Measurements from ENCODE around the gene MRPS18A.

The MRPS18A gene

GRCh38 chr6:43687437-43688347 lies at the start of gene MRPS18A:
Gene MRPS18A (minus strand): TSS chr6:43687791. CDS start chr6:43687779, 12 bp downstream.
- TF ChIP-seq FOXM1 (IDR thresholded peaks at IDR 0.05; ENCODE audit: borderline replicate concordance) (no peak), CTBP1 (IDR thresholded peaks at IDR 0.05; ENCODE audit: borderline replicate concordance) (no peak), ARNT (IDR thresholded peaks at IDR 0.05) (no peak), BHLHE40 (IDR thresholded peaks at IDR 0.05; ENCODE audit: borderline replicate concordance) (no peak), PKNOX1 (IDR thresholded peaks at IDR 0.05) (peak; percentile 89), HDGF (IDR thresholded peaks at IDR 0.05; ENCODE audit: borderline replicate concordance) (no peak), ELF4 (IDR thresholded peaks at IDR 0.05) (peak; percentile 43; the same call in 1 of the 2 replicates), L3MBTL2 (conservative IDR thresholded peaks at IDR 0.05) (peak; percentile 34; the same call in 1 of the 2 replicates), NFRKB (IDR thresholded peaks at IDR 0.05) (no peak), ZNF384 (IDR thresholded peaks at IDR 0.05) (no peak), FOXK2 (IDR thresholded peaks at IDR 0.05) (no peak)
- ChIA-PET CTCF (interaction anchor here (0.8 kb wide), 1 partner anchor 27 kb away, joined by 4 read pairs; no protein-coding TSS in a partner anchor), POLR2A (interaction anchor here (0.9 to 2.0 kb wide), 4 partner anchors 10 to 387 kb away, joined by 4 to 19 read pairs (median 5); no protein-coding TSS in a partner anchor)
- DNase-seq (ENCODE audit: extremely low spot score): peak; percentile 87

- CTCF ChIA-PET: no interaction called here
- DNase-seq (ENCODE audit: extremely low spot score): no peak
- no peak for TF ChIP-seq FOXA1 (IDR thresholded peaks at IDR 0.05)
- no peak for TF ChIP-seq FOXM1 (IDR thresholded peaks at IDR 0.05; ENCODE audit: borderline replicate concordance)
- TF ChIP-seq SUZ12 (IDR thresholded peaks at IDR 0.05): no peak
- TF ChIP-seq PKNOX1 (IDR thresholded peaks at IDR 0.05): no peak
- no peak for TF ChIP-seq ZNF384 (IDR thresholded peaks at IDR 0.05)
- no peak for TF ChIP-seq SP1 (IDR thresholded peaks at IDR 0.05)
- TF ChIP-seq BHLHE40 (IDR thresholded peaks at IDR 0.05; ENCODE audit: borderline replicate concordance): no peak
- no peak for TF ChIP-seq FOXK2 (IDR thresholded peaks at IDR 0.05)
- no peak for TF ChIP-seq HDGF (IDR thresholded peaks at IDR 0.05; ENCODE audit: borderline replicate concordance)
- no peak for TF ChIP-seq ELF4 (IDR thresholded peaks at IDR 0.05)
- no peak for TF ChIP-seq L3MBTL2 (conservative IDR thresholded peaks at IDR 0.05)
- no peak for TF ChIP-seq CTBP1 (IDR thresholded peaks at IDR 0.05; ENCODE audit: borderline replicate concordance)
- no peak for TF ChIP-seq NFRKB (IDR thresholded peaks at IDR 0.05)
- TF ChIP-seq TARDBP (IDR thresholded peaks at IDR 0.05): no peak
- TF ChIP-seq ARNT (IDR thresholded peaks at IDR 0.05): no peak
- no peak for TF ChIP-seq LEF1 (IDR thresholded peaks at IDR 0.05; ENCODE audit: borderline replicate concordance)
- POLR2A ChIA-PET: no interaction called here
These were observed 49.3 kb upstream of the MRPS18A start for GRCh38 chr6:43736844-43737243.

- CTCF ChIA-PET: no interaction called here
- no peak for TF ChIP-seq ARNT (IDR thresholded peaks at IDR 0.05)
- no peak for TF ChIP-seq FOXM1 (IDR thresholded peaks at IDR 0.05; ENCODE audit: borderline replicate concordance)
- no peak for TF ChIP-seq FOXK2 (IDR thresholded peaks at IDR 0.05)
- TF ChIP-seq CTBP1 (IDR thresholded peaks at IDR 0.05; ENCODE audit: borderline replicate concordance): no peak
- no peak for TF ChIP-seq BHLHE40 (IDR thresholded peaks at IDR 0.05; ENCODE audit: borderline replicate concordance)
- no peak for TF ChIP-seq FOXA1 (IDR thresholded peaks at IDR 0.05)
- TF ChIP-seq L3MBTL2 (conservative IDR thresholded peaks at IDR 0.05): no peak
- no peak for TF ChIP-seq TARDBP (IDR thresholded peaks at IDR 0.05)
- no peak for TF ChIP-seq PKNOX1 (IDR thresholded peaks at IDR 0.05)
- TF ChIP-seq ZNF384 (IDR thresholded peaks at IDR 0.05): no peak
- no peak for TF ChIP-seq NFRKB (IDR thresholded peaks at IDR 0.05)
- no peak for DNase-seq (ENCODE audit: extremely low spot score)
- POLR2A ChIA-PET: no interaction called here
These were observed 48.7 kb upstream of the MRPS18A start for GRCh38 chr6:43736211-43736786.

GRCh38 chr6:43735642-43736199 lies 48.1 kb upstream of the MRPS18A start:
- TF ChIP-seq BHLHE40 (IDR thresholded peaks at IDR 0.05; ENCODE audit: borderline replicate concordance): no peak
- TF ChIP-seq SP1 (IDR thresholded peaks at IDR 0.05): no peak
- TF ChIP-seq LEF1 (IDR thresholded peaks at IDR 0.05; ENCODE audit: borderline replicate concordance): no peak
- POLR2A ChIA-PET: no interaction called here
- DNase-seq (ENCODE audit: extremely low spot score): no peak
- CTCF ChIA-PET: no interaction called here

- no peak for TF ChIP-seq SUZ12 (IDR thresholded peaks at IDR 0.05)
- TF ChIP-seq NFRKB (IDR thresholded peaks at IDR 0.05): no peak
- no peak for TF ChIP-seq L3MBTL2 (conservative IDR thresholded peaks at IDR 0.05)
- TF ChIP-seq FOXM1 (IDR thresholded peaks at IDR 0.05; ENCODE audit: borderline replicate concordance): no peak
- TF ChIP-seq PKNOX1 (IDR thresholded peaks at IDR 0.05): no peak
- no peak for TF ChIP-seq FOXA1 (IDR thresholded peaks at IDR 0.05)
- TF ChIP-seq ARNT (IDR thresholded peaks at IDR 0.05): no peak
- TF ChIP-seq ZNF384 (IDR thresholded peaks at IDR 0.05): no peak
- TF ChIP-seq FOXK2 (IDR thresholded peaks at IDR 0.05): no peak
- TF ChIP-seq ELF4 (IDR thresholded peaks at IDR 0.05): no peak
- TF ChIP-seq BHLHE40 (IDR thresholded peaks at IDR 0.05; ENCODE audit: borderline replicate concordance): no peak
- no peak for TF ChIP-seq TARDBP (IDR thresholded peaks at IDR 0.05)
- TF ChIP-seq CTBP1 (IDR thresholded peaks at IDR 0.05; ENCODE audit: borderline replicate concordance): no peak
- no peak for TF ChIP-seq SP1 (IDR thresholded peaks at IDR 0.05)
- no peak for TF ChIP-seq HDGF (IDR thresholded peaks at IDR 0.05; ENCODE audit: borderline replicate concordance)
- TF ChIP-seq LEF1 (IDR thresholded peaks at IDR 0.05; ENCODE audit: borderline replicate concordance): no peak
- no peak for DNase-seq (ENCODE audit: extremely low spot score)
- CTCF ChIA-PET: interaction anchor here (2.1 kb wide), 1 partner anchor 36 kb away, joined by 9 read pairs; the partner anchor contains the start of gene VEGFA
- POLR2A ChIA-PET: no interaction called here
These were observed 46.7 kb upstream of the MRPS18A start for GRCh38 chr6:43734294-43734665.

Data from HEK293T (cell line).